ENCODE data around the gene LY6G6F.
"Not testable (repeated sequence)": the region's sequence is repeated elsewhere in the genome, so short reads cannot be mapped to it uniquely, and the experiment has no call there.

LY6G6F gene

GRCh38 chr6:31702819-31703716, 3.6 kb upstream of the LY6G6F start, which contains the start of gene ABHD16A:
ABHD16A (minus strand) TSS chr6:31703324; CDS start chr6:31703281, 43 bp downstream.
- peak; percentile 89 for DNase-seq

- no peak for DNase-seq
These were observed 735 bp upstream of the LY6G6F start for GRCh38 chr6:31705931-31706330.

GRCh38 chr6:31707701-31708100, 1.0 kb downstream of the LY6G6F start:
- no peak for DNase-seq

- DNase-seq: no peak
These were observed 1.6 kb downstream of the LY6G6F start for GRCh38 chr6:31708224-31708623.

GRCh38 chr6:31709157-31709556, 2.5 kb downstream of the LY6G6F start:
- DNase-seq: not testable (repeated sequence)

GRCh38 chr6:31710523-31711219, 4.0 kb downstream of the LY6G6F start:
- DNase-seq: no peak

GRCh38 chr6:31711233-31711632, 4.6 kb downstream of the LY6G6F start:
- no peak for DNase-seq

GRCh38 chr6:31712296-31712695, 5.6 kb downstream of the LY6G6F start:
- no peak for DNase-seq

- no peak for DNase-seq
These were observed 6.8 kb downstream of the LY6G6F start for GRCh38 chr6:31713465-31713864.

GRCh38 chr6:31713991-31714684, 7.5 kb downstream of the LY6G6F start:
- DNase-seq: no peak

GRCh38 chr6:31715022-31715958, 8.6 kb downstream of the LY6G6F start, which contains the start of gene LY6G6D:
LY6G6D (plus strand) TSS chr6:31715348; CDS start chr6:31715356, 8 bp downstream.
- no peak for DNase-seq

- DNase-seq: no peak
These were observed 11.0 kb downstream of the LY6G6F start for GRCh38 chr6:31717499-31718222.

- no peak for DNase-seq
These were observed 11.6 kb downstream of the LY6G6F start for GRCh38 chr6:31718265-31718664.

GRCh38 chr6:31719001-31719400, 12.3 kb downstream of the LY6G6F start:
- no peak for DNase-seq

- no peak for DNase-seq
These were observed 13.6 kb downstream of the LY6G6F start for GRCh38 chr6:31720196-31720770.

- DNase-seq: no peak
These were observed 14.8 kb downstream of the LY6G6F start, which contains the start of gene LY6G6C for GRCh38 chr6:31721351-31722020. LY6G6C (minus strand) TSS chr6:31721746; CDS start chr6:31721679, 67 bp downstream.

- DNase-seq: no peak
These were observed 15.5 kb downstream of the LY6G6F start for GRCh38 chr6:31722173-31722572.

- no peak for DNase-seq
These were observed 16.7 kb downstream of the LY6G6F start, which contains the start of gene MPIG6B for GRCh38 chr6:31723245-31723979. MPIG6B (plus strand) TSS chr6:31723373; CDS start chr6:31723384, 11 bp downstream.

GRCh38 chr6:31723980-31724691, 17.5 kb downstream of the LY6G6F start:
- DNase-seq: no peak
